ENCODE results near the gene DENND1B. TPM values are rescaled to one million over a fixed set of nuclear protein-coding genes. Genes with fewer than 3 reads are reported as not detected.

DENND1B gene
- total RNA-seq, 1 donor from 2014 or later = 22.1 TPM

DNA sequence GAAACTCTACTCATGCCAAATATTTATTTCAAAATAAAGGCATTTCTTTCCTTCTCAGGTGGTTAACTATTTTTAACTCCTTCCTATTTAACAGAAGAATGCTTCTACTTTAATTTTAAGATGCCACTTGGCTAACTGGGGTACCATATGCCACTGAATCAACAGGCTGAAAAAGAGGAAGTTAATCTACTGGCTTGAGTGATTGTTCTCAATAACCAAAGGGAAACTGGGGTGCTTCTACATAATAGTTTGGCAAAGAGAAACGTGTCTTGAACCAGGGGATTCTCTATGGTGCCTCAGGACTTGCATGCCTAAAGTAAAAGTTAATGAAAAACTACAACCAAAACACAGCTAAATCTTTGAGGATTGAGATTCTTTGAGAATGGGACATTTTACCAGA, 142.6 kb downstream of the DENND1B start:
- no peaks in the 10 kb centered on the region for H3K27me3 Mint-ChIP-seq (ENCODE audit: unreplicated experiment)
- DNase-seq = no peak
- TF ChIP-seq, protein P1, sequence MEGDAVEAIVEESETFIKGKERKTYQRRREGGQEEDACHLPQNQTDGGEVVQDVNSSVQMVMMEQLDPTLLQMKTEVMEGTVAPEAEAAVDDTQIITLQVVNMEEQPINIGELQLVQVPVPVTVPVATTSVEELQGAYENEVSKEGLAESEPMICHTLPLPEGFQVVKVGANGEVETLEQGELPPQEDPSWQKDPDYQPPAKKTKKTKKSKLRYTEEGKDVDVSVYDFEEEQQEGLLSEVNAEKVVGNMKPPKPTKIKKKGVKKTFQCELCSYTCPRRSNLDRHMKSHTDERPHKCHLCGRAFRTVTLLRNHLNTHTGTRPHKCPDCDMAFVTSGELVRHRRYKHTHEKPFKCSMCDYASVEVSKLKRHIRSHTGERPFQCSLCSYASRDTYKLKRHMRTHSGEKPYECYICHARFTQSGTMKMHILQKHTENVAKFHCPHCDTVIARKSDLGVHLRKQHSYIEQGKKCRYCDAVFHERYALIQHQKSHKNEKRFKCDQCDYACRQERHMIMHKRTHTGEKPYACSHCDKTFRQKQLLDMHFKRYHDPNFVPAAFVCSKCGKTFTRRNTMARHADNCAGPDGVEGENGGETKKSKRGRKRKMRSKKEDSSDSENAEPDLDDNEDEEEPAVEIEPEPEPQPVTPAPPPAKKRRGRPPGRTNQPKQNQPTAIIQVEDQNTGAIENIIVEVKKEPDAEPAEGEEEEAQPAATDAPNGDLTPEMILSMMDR (IDR thresholded peaks at IDR 0.05; ENCODE audit: partially characterized antibody, unreplicated experiment) = no peak

DNA sequence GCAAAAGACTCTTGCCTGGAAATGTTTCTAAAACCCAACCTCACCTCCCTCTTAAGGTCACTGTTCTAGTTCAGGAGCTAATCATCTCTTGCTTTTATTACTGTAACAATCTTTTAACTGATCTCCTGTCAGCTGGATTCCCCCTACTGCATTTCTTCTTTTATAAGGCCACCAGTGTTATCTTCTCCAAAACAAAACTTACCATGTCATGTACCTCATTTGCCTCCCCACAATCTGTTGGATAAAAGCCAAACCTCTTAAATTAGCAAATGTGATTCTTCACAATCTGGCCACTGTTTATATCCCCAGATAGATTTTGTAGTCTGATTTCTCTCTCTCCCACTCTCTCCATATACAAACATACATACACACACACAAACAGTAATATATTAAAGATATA, 143.3 kb downstream of the DENND1B start:
- Mint-ChIP-seq H3K36me3 (ENCODE audit: unreplicated experiment) (peaks cover 3% of the 10 kb centered on the region), H3K4me3 (ENCODE audit: unreplicated experiment) (no peak overlapping the region), H3K27me3 (ENCODE audit: unreplicated experiment) (no peaks in the 10 kb centered on the region), H3K9me3 (ENCODE audit: unreplicated experiment) (peaks cover 5% of the 10 kb centered on the region), H3K27ac (ENCODE audit: unreplicated experiment) (no peak overlapping the region), H3K4me1 (ENCODE audit: low read depth, unreplicated experiment) (peaks cover 15% of the 10 kb centered on the region)
- TF ChIP-seq, protein P1 (IDR thresholded peaks at IDR 0.05; ENCODE audit: partially characterized antibody, unreplicated experiment) = no peak
- DNase-seq = no peak

More for the DNA sequence above, 142.6 kb downstream of the DENND1B start:
- Mint-ChIP-seq H3K27ac (ENCODE audit: unreplicated experiment) (no peak overlapping the region), H3K36me3 (ENCODE audit: unreplicated experiment) (peaks cover 3% of the 10 kb centered on the region), H3K4me3 (ENCODE audit: unreplicated experiment) (no peak overlapping the region), H3K9me3 (ENCODE audit: unreplicated experiment) (peaks cover 5% of the 10 kb centered on the region), H3K4me1 (ENCODE audit: low read depth, unreplicated experiment) (peaks cover 20% of the 10 kb centered on the region)

DNA sequence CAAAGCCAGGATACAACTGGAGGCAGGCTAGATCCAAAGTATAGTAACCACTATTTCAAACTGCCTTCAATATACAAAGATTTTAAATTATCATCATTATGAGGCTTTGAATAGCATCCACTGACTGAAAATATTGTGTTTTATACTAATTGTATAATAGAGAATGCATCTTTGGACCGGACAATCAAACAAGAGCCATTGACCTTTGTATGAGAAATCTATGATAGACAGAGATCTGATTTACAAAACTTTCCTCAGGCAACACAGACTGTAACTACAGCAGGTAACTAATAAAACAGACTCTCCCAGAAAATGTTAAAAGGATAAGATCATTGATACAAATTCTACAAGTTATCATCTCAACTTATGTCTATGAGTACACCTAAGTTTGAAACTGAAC, 152.9 kb downstream of the DENND1B start:
- no peak for DNase-seq
- peaks cover 6% of the 10 kb centered on the region for H3K36me3 Mint-ChIP-seq (ENCODE audit: unreplicated experiment)
- H3K9me3 Mint-ChIP-seq (ENCODE audit: unreplicated experiment) = peaks cover 5% of the 10 kb centered on the region
- no peaks in the 10 kb centered on the region for H3K27me3 Mint-ChIP-seq (ENCODE audit: unreplicated experiment)
- H3K4me1 Mint-ChIP-seq (ENCODE audit: low read depth, unreplicated experiment) = peaks cover 23% of the 10 kb centered on the region
- TF ChIP-seq, protein P1 (IDR thresholded peaks at IDR 0.05; ENCODE audit: partially characterized antibody, unreplicated experiment) = no peak
- no peak overlapping the region for H3K27ac Mint-ChIP-seq (ENCODE audit: unreplicated experiment)
- no peak overlapping the region for H3K4me3 Mint-ChIP-seq (ENCODE audit: unreplicated experiment)

DNA sequence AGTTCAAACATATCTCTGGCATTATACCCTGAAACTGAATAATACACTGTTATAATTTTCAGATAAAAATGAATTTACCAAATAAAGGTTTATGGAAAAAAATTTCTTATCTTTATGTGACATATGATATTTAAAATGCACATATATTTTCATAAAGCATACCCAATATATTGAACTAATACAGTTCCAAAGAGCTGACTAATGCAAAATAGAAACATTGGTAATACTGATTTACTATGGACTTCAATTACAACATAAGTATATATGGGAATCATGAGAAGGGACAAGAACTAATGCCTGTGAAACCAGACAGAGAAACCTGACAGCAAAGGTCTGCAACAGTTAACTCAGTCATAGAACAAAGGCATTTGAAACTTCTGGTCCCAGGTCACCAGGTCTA, 153.5 kb downstream of the DENND1B start:
- DNase-seq = no peak
- Mint-ChIP-seq H3K9me3 (ENCODE audit: unreplicated experiment) (peaks cover 5% of the 10 kb centered on the region), H3K27me3 (ENCODE audit: unreplicated experiment) (no peaks in the 10 kb centered on the region), H3K4me1 (ENCODE audit: low read depth, unreplicated experiment) (peaks cover 29% of the 10 kb centered on the region), H3K27ac (ENCODE audit: unreplicated experiment) (no peak overlapping the region), H3K36me3 (ENCODE audit: unreplicated experiment) (peaks cover 6% of the 10 kb centered on the region), H3K4me3 (ENCODE audit: unreplicated experiment) (no peak overlapping the region)
- TF ChIP-seq, protein P1 (IDR thresholded peaks at IDR 0.05; ENCODE audit: partially characterized antibody, unreplicated experiment) = no peak

DNA sequence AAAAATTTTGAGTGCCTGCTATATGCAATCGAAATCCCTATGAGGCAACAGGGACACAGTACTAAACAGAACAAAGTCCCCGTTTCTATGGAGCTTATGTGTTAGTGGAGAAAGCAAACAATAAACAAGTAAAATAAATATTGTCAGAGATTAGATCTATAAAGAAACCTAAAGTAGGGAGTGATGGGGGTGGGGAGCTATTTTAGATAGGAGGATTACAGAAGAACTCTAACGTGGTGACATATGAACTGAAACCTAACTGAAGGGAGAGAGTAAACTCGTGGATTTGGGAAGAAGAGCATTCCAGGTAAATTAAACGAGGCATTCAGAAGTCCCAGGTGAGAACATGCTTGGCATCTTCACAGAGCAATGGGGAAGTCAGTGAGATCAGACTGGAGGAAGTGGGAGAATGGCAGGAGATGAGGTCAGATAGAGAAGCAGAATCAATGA, 154.5 kb downstream of the DENND1B start:
- Mint-ChIP-seq H3K27ac (ENCODE audit: unreplicated experiment) (no peak overlapping the region), H3K36me3 (ENCODE audit: unreplicated experiment) (no peaks in the 10 kb centered on the region), H3K4me1 (ENCODE audit: low read depth, unreplicated experiment) (peaks cover 36% of the 10 kb centered on the region), H3K9me3 (ENCODE audit: unreplicated experiment) (peaks cover 5% of the 10 kb centered on the region), H3K4me3 (ENCODE audit: unreplicated experiment) (no peak overlapping the region), H3K27me3 (ENCODE audit: unreplicated experiment) (no peaks in the 10 kb centered on the region)
- DNase-seq = no peak
- TF ChIP-seq, protein P1 (IDR thresholded peaks at IDR 0.05; ENCODE audit: partially characterized antibody, unreplicated experiment) = no peak

All from glutamatergic neuron (in vitro differentiated cells).